Progenitor cell of endocrine pancreas (in vitro differentiated cells): ENCODE measurements around the gene MAN2A1. TPM values are rescaled to one million over a fixed set of nuclear protein-coding genes. Genes with fewer than 3 reads are reported as not detected.

Source experiments
- DNase-seq: peaks from one replicate; pipeline ENCODE4 v3.0.0; 2021; ENCODE audit warnings: low spot score; ENCODE audit not compliant: unreplicated experiment
- H3K27ac Mint-ChIP-seq: 2 replicates; pipeline ENCODE4 v1.8.0; 2021; ENCODE audit warnings: mild to moderate bottlenecking, moderate library complexity, mixed read lengths
- H3K27me3 Mint-ChIP-seq: 2 replicates; pipeline ENCODE4 v1.8.0; 2021; ENCODE audit warnings: mixed read lengths
- H3K36me3 Mint-ChIP-seq: 2 replicates; pipeline ENCODE4 v1.8.0; 2022; ENCODE audit warnings: mixed read lengths; ENCODE audit not compliant: insufficient read depth
- H3K4me1 Mint-ChIP-seq: 2 replicates; pipeline ENCODE4 v1.8.0; 2021; ENCODE audit warnings: low read depth, mixed read lengths
- H3K4me3 Mint-ChIP-seq: 2 replicates; pipeline ENCODE4 v1.8.0; 2021; ENCODE audit warnings: low read depth, mild to moderate bottlenecking, moderate library complexity, mixed read lengths
- H3K9me3 Mint-ChIP-seq: 2 replicates; pipeline ENCODE4 v1.8.0; 2021; ENCODE audit warnings: low read depth, mixed read lengths
- total RNA-seq: library from RNA; stranded (reverse); gene quantifications from 2 replicates; pipeline ENCODE4 v1.2.1, GENCODE V29; 2021
- TF ChIP-seq, protein P1 (sequence below): fragments of 200-600 bp; sonication (generic); IDR thresholded peaks from one replicate; pipeline ENCODE4 v1.5.0; 2021; ENCODE audit warnings: antibody characterized with exemption, mild to moderate bottlenecking; ENCODE audit not compliant: unreplicated experiment

The MAN2A1 gene
- total RNA-seq, 1 donor from 2014 or later, result 41.9 TPM

GRCh38 chr5:109654455-109654854 lies 35.3 kb upstream of the MAN2A1 start:
- Mint-ChIP-seq H3K27me3 (peaks cover 3% of the 10 kb centered on the region), H3K4me3 (no peak overlapping the region), H3K36me3 (no peaks in the 10 kb centered on the region), H3K27ac (no peak overlapping the region), H3K4me1 (peaks cover 3% of the 10 kb centered on the region), H3K9me3 (no peaks in the 10 kb centered on the region)
- TF ChIP-seq, protein P1, sequence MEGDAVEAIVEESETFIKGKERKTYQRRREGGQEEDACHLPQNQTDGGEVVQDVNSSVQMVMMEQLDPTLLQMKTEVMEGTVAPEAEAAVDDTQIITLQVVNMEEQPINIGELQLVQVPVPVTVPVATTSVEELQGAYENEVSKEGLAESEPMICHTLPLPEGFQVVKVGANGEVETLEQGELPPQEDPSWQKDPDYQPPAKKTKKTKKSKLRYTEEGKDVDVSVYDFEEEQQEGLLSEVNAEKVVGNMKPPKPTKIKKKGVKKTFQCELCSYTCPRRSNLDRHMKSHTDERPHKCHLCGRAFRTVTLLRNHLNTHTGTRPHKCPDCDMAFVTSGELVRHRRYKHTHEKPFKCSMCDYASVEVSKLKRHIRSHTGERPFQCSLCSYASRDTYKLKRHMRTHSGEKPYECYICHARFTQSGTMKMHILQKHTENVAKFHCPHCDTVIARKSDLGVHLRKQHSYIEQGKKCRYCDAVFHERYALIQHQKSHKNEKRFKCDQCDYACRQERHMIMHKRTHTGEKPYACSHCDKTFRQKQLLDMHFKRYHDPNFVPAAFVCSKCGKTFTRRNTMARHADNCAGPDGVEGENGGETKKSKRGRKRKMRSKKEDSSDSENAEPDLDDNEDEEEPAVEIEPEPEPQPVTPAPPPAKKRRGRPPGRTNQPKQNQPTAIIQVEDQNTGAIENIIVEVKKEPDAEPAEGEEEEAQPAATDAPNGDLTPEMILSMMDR, result no peak
- no peak for DNase-seq

GRCh38 chr5:109655841-109656240 lies 33.9 kb upstream of the MAN2A1 start:
- Mint-ChIP-seq H3K4me3 (no peak overlapping the region), H3K27me3 (peaks cover 3% of the 10 kb centered on the region), H3K4me1 (no peaks in the 10 kb centered on the region), H3K27ac (no peak overlapping the region), H3K36me3 (no peaks in the 10 kb centered on the region), H3K9me3 (no peaks in the 10 kb centered on the region)
- TF ChIP-seq, protein P1, result no peak
- no peak for DNase-seq

- Mint-ChIP-seq H3K4me1 (no peaks in the 10 kb centered on the region), H3K27me3 (peaks cover 3% of the 10 kb centered on the region), H3K36me3 (no peaks in the 10 kb centered on the region), H3K4me3 (no peak overlapping the region), H3K9me3 (no peaks in the 10 kb centered on the region), H3K27ac (no peak overlapping the region)
- TF ChIP-seq, protein P1, result no peak
- DNase-seq, result no peak
Observed at GRCh38 chr5:109656829-109657228, 32.9 kb upstream of the MAN2A1 start.

- no peaks in the 10 kb centered on the region for H3K36me3 Mint-ChIP-seq
- no peak overlapping the region for H3K4me3 Mint-ChIP-seq
- TF ChIP-seq, protein P1, result no peak
- no peaks in the 10 kb centered on the region for H3K9me3 Mint-ChIP-seq
- no peaks in the 10 kb centered on the region for H3K27me3 Mint-ChIP-seq
- H3K27ac Mint-ChIP-seq, result no peak overlapping the region
- H3K4me1 Mint-ChIP-seq, result no peaks in the 10 kb centered on the region
- no peak for DNase-seq
Observed at GRCh38 chr5:109659901-109660300, 29.8 kb upstream of the MAN2A1 start.

- TF ChIP-seq, protein P1, result no peak
- DNase-seq, result no peak
- Mint-ChIP-seq H3K27ac (no peak overlapping the region), H3K27me3 (no peaks in the 10 kb centered on the region), H3K36me3 (no peaks in the 10 kb centered on the region), H3K4me1 (no peaks in the 10 kb centered on the region), H3K4me3 (no peak overlapping the region), H3K9me3 (no peaks in the 10 kb centered on the region)
Observed at GRCh38 chr5:109660301-109660700, 29.4 kb upstream of the MAN2A1 start.
